ENCODE data around the gene DBNL.

- TF ChIP-seq POLR2A (IDR thresholded peaks at IDR 0.05; ENCODE audit: low read length) (no peak), GATA1 (IDR thresholded peaks at IDR 0.05; ENCODE audit: low read depth, low read length) (no peak)
These were observed 59.7 kb downstream of the DBNL start, which contains the start of gene AEBP1 for GRCh38 chr7:44103923-44104859.

Data from erythroblast (primary cell).